Thyroid gland (tissue), 4 donors: Measurements from ENCODE around the gene C12orf56.

Experiments
- POLR2A ChIP-seq, 2 donors: fragments of 450-650 bp; IDR thresholded peaks; one replicate each; pipeline ENCODE4 v1.6.1; 2017; ENCODE audit warnings: antibody characterized with exemption in 2 of 2, mild to moderate bottlenecking in 2 of 2, moderate library complexity in 1 of 2
- TF ChIP-seq, protein P1 (sequence below), 6 experiments: fragments of 200-600 bp in 3 of 6; fragments of 450-650 bp in 3 of 6; sonication (generic) in 3 of 6; IDR thresholded peaks; one replicate each; pipeline ENCODE4 v1.5.1; 2016 to 2019; ENCODE audit warnings: antibody characterized with exemption in 6 of 6, mild to moderate bottlenecking in 2 of 6, inconsistent platforms in 1 of 6, moderate library complexity in 1 of 6

DNA sequence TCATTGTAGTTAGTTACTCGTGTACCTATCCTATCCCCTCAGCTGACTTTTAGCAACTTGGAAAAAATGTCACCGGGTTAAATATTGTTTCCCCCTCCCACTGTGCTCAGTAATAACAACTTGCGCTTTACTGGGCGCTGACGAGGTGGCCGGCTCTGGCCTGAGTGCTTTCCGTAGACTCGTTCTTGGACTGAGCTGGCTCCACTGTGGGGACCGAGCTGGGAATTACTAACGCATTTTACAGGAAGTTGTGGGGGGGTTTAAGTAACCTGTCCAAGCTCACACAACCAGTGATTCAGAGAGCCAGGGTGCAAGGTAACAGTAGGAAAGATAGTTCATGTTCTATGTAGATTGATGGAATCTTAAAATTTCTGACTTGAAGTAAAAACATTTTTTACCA, 86.0 kb downstream of the C12orf56 start:
- TF ChIP-seq POLR2A (IDR thresholded peaks at IDR 0.05), result no peak
- TF ChIP-seq, protein P1, sequence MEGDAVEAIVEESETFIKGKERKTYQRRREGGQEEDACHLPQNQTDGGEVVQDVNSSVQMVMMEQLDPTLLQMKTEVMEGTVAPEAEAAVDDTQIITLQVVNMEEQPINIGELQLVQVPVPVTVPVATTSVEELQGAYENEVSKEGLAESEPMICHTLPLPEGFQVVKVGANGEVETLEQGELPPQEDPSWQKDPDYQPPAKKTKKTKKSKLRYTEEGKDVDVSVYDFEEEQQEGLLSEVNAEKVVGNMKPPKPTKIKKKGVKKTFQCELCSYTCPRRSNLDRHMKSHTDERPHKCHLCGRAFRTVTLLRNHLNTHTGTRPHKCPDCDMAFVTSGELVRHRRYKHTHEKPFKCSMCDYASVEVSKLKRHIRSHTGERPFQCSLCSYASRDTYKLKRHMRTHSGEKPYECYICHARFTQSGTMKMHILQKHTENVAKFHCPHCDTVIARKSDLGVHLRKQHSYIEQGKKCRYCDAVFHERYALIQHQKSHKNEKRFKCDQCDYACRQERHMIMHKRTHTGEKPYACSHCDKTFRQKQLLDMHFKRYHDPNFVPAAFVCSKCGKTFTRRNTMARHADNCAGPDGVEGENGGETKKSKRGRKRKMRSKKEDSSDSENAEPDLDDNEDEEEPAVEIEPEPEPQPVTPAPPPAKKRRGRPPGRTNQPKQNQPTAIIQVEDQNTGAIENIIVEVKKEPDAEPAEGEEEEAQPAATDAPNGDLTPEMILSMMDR (IDR thresholded peaks at IDR 0.05), result no peak
